ENCODE data around the gene SMYD3. TPM values are rescaled to one million over a fixed set of nuclear protein-coding genes. Genes with fewer than 3 reads are reported as not detected.

Gene SMYD3
- total RNA-seq, 1 donor = 171 TPM

DNA sequence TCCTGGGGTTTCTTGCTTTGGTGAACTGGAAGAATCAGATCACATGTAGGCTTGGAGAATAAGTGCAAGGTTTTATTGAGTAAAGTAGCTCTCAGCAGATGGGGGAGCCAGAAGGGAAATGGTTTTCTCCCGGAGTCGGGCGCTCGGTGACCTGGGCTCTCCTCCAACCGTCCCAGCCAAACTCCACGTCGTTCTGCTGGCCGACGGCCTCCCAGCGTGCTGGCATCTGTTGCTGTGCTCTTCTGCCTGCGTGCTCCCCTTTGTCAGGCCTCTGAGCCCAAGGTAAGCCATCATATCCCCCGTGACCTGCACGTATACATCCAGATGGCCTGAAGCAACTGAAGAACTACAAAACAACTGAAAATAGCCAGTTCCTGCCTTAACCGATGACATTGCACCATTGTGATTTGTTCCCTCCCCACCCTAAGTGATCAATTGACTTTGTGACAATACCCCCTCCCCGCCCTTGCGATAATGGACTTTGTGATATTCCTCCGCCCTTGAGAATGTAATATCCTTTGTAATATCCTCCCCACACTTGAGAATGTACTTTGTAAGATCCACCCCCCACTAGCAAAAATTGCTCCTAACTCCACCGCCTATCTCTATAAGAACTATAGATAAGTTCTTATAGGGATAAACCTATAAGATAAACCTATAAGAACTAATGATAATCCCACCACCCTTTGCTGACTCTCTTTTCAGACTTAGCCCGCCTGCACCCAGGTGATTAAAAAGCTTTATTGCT is 88.3 kb downstream of the SMYD3 start:
- H4K20me1 ChIP-seq (ENCODE audit: insufficient read depth, low read length) = no peaks in the 10 kb centered on the region
- H3K36me3 ChIP-seq (ENCODE audit: insufficient read depth, low read length) = no peaks in the 10 kb centered on the region
- H3K4me1 ChIP-seq (ENCODE audit: insufficient read depth, low read length) = peaks cover 27% of the 10 kb centered on the region
- no peaks in the 10 kb centered on the region for H3K9me3 ChIP-seq (ENCODE audit: low read depth, low read length)
- no peaks in the 10 kb centered on the region for H3K27me3 ChIP-seq (ENCODE audit: insufficient read depth, low read length)
- no peaks in the 10 kb centered on the region for H3K79me2 ChIP-seq (ENCODE audit: insufficient read depth, low read length)
- no peak overlapping the region for H3K4me2 ChIP-seq (ENCODE audit: insufficient read depth, low read length)
- TF ChIP-seq, protein P1, sequence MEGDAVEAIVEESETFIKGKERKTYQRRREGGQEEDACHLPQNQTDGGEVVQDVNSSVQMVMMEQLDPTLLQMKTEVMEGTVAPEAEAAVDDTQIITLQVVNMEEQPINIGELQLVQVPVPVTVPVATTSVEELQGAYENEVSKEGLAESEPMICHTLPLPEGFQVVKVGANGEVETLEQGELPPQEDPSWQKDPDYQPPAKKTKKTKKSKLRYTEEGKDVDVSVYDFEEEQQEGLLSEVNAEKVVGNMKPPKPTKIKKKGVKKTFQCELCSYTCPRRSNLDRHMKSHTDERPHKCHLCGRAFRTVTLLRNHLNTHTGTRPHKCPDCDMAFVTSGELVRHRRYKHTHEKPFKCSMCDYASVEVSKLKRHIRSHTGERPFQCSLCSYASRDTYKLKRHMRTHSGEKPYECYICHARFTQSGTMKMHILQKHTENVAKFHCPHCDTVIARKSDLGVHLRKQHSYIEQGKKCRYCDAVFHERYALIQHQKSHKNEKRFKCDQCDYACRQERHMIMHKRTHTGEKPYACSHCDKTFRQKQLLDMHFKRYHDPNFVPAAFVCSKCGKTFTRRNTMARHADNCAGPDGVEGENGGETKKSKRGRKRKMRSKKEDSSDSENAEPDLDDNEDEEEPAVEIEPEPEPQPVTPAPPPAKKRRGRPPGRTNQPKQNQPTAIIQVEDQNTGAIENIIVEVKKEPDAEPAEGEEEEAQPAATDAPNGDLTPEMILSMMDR (IDR thresholded peaks at IDR 0.05; ENCODE audit: extremely low read depth, low read depth, low read length) = no peak
- H2AFZ ChIP-seq (ENCODE audit: low read length) = no peak overlapping the region
- H3K27ac ChIP-seq (ENCODE audit: low read depth, low read length) = no peak overlapping the region
- no peak overlapping the region for H3K4me3 ChIP-seq (ENCODE audit: insufficient read depth, low read length)
- DNase-seq (ENCODE audit: insufficient read length, low spot score, missing footprints) = peak; percentile 37

DNA sequence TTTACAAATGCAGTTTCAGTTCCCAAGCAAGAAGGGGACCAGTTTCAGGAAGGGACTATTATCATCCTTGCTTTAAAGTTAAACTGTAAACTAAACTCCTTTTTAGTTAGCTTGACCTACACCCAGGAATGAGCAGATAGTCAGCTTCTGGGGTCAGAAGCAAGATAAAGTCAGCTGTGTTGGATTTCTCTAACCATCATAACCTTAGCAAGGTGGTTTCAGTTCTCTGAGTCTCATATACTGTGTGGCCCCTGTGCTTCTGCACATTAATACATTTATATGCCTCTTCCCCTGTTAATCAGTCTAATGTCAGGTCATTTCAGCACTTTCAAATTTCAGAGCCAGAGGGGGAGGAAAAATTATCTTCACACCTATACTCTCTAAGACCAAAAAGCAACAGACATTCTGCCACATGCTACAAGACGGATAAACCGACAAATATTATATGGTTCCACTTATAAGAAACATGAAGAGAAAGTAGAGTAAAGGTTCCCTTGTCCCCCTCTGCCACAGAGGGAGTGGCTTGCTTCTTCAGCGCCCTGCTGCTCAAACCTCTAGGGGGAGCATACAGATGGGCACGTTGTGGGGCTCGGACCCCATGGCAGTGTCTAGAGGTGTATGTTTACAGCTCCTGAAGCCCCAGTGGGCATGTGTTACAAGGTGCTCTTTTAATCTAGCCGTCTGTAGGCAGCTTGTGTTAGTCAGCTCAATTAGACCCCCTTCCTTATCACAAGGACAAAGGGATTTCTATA is 89.1 kb downstream of the SMYD3 start:
- H4K20me1 ChIP-seq (ENCODE audit: insufficient read depth, low read length) = no peaks in the 10 kb centered on the region
- peaks cover 5% of the 10 kb centered on the region for H3K79me2 ChIP-seq (ENCODE audit: insufficient read depth, low read length)
- no peaks in the 10 kb centered on the region for H3K9me3 ChIP-seq (ENCODE audit: low read depth, low read length)
- DNase-seq (ENCODE audit: insufficient read length, low spot score, missing footprints) = peak; percentile 11
- H3K4me1 ChIP-seq (ENCODE audit: insufficient read depth, low read length) = peaks cover 27% of the 10 kb centered on the region
- H3K36me3 ChIP-seq (ENCODE audit: insufficient read depth, low read length) = no peaks in the 10 kb centered on the region
- no peaks in the 10 kb centered on the region for H3K27me3 ChIP-seq (ENCODE audit: insufficient read depth, low read length)
- TF ChIP-seq, protein P1 (IDR thresholded peaks at IDR 0.05; ENCODE audit: extremely low read depth, low read depth, low read length) = no peak
- peak overlapping the region; percentile 72 for H3K4me2 ChIP-seq (ENCODE audit: insufficient read depth, low read length)
- no peak overlapping the region for H2AFZ ChIP-seq (ENCODE audit: low read length)
- H3K27ac ChIP-seq (ENCODE audit: low read depth, low read length) = peak overlapping the region; percentile 72
- H3K4me3 ChIP-seq (ENCODE audit: insufficient read depth, low read length) = no peak overlapping the region

DNA sequence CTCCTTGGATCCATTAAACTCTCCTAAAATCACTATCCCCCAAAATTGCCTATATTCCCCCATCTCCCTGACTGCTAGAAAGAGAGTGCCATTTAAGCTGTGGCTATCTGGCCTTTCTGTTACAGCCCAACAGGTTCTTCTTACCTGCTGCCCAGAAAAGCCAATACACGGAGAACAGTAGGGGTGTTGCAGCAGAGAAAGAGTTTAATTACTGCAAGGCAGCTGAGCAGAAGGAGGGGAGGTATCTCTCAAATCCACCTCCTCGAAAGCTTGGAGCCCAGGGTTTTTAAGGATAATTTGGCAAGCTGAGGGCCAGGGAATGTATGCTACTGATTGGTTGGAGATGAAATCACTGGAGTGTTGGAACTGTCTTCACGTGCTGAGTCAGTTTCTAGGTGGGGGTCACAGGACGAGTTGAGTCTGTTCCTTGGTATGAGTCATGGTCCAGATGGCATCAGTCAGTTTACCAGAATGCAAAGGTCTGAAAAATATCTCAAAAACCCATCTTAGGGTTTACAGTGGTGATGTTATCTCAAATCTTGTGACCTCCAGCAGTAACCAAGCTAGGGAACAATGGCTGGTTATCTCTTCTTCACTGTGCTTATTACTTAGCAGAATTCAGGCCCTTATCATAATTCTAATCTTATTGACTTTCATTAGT is 89.8 kb downstream of the SMYD3 start:
- peak; percentile 64 for DNase-seq (ENCODE audit: insufficient read length, low spot score, missing footprints)

More for the DNA sequence above, 89.8 kb downstream of the SMYD3 start:
- no peaks in the 10 kb centered on the region for H4K20me1 ChIP-seq (ENCODE audit: insufficient read depth, low read length)
- H3K4me3 ChIP-seq (ENCODE audit: insufficient read depth, low read length) = peak overlapping the region; percentile 37
- H3K36me3 ChIP-seq (ENCODE audit: insufficient read depth, low read length) = no peaks in the 10 kb centered on the region
- H3K9me3 ChIP-seq (ENCODE audit: low read depth, low read length) = no peaks in the 10 kb centered on the region
- H3K4me2 ChIP-seq (ENCODE audit: insufficient read depth, low read length) = peak overlapping the region; percentile 72
- TF ChIP-seq, protein P1 (IDR thresholded peaks at IDR 0.05; ENCODE audit: extremely low read depth, low read depth, low read length) = no peak
- H3K27me3 ChIP-seq (ENCODE audit: insufficient read depth, low read length) = no peaks in the 10 kb centered on the region
- peaks cover 27% of the 10 kb centered on the region for H3K4me1 ChIP-seq (ENCODE audit: insufficient read depth, low read length)
- H3K79me2 ChIP-seq (ENCODE audit: insufficient read depth, low read length) = peaks cover 5% of the 10 kb centered on the region
- H2AFZ ChIP-seq (ENCODE audit: low read length) = peak overlapping the region; percentile 11
- peak overlapping the region; percentile 72 for H3K27ac ChIP-seq (ENCODE audit: low read depth, low read length)
